ENCODE measurements around the gene RDH5. TPM values are rescaled to one million over a fixed set of nuclear protein-coding genes. Genes with fewer than 3 reads are reported as not detected.

RDH5 gene, protein sequence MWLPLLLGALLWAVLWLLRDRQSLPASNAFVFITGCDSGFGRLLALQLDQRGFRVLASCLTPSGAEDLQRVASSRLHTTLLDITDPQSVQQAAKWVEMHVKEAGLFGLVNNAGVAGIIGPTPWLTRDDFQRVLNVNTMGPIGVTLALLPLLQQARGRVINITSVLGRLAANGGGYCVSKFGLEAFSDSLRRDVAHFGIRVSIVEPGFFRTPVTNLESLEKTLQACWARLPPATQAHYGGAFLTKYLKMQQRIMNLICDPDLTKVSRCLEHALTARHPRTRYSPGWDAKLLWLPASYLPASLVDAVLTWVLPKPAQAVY
- total RNA-seq (2021; fragmentation: NEBNext Ultra II Directional; extraction: Animal tissue kit (Norgen Biotek cat#: 25700)) = 10 to 100 TPM in 2 of 6 experiments, 1 to 10 TPM in 4; 6.6 to 13.2 (median 7.8) TPM
- long read RNA-seq, transcript RDH5-201 (5 exons, 1,269 nt) = major isoform, 8 of 20 reads
- long read RNA-seq, transcript RDH5-204 (5 exons, 1,259 nt) = minor isoform, 6 of 20 reads
- long read RNA-seq, partial matches to known transcripts = 1 of 20 reads
- long read RNA-seq, other reads (novel, unspliced or antisense) = 0 of 20 reads

DNA sequence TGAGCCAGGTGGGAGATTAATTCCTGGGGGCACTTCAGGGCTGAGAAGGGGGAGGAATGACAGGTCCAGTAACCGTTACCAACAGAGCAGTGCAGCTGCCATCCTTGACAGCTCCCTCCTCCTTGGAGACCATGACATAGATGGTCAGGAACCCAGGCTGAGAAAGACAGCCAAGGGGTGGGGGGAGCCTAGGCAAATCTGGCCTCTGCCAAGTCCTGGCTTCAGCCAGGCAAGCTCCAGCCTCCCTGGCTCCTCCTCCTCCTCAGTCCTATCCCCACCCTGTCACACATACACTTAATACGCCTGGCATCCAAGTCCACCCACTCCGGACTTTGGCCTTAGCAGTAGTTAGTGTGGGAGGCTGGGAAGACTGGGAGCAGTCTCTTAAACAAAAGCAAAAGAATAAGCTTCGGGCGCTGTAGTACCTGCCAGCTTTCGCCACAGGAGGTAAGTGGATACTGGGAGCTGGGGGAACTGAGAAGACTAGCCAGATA lies at the start of gene RDH5:
Gene RDH5 (plus strand): TSS at position 323 of the 494 bp plus-strand sequence. CDS start 792 bp downstream, outside the sequence.
- Mint-ChIP-seq H3K9me3 (no peaks in the 10 kb centered on the region), H3K4me3 (peak within 1 kb of the TSS; percentile 60), H3K36me3 (ENCODE audit: low read depth) (peaks cover 18% of the 10 kb centered on the region), H3K27me3 (ENCODE audit: insufficient read depth) (peaks cover 21% of the 10 kb centered on the region), H3K4me1 (ENCODE audit: low read depth) (peaks cover 87% of the 10 kb centered on the region), H3K27ac (peak within 1 kb of the TSS; percentile 90)
- TF ChIP-seq, protein P1, sequence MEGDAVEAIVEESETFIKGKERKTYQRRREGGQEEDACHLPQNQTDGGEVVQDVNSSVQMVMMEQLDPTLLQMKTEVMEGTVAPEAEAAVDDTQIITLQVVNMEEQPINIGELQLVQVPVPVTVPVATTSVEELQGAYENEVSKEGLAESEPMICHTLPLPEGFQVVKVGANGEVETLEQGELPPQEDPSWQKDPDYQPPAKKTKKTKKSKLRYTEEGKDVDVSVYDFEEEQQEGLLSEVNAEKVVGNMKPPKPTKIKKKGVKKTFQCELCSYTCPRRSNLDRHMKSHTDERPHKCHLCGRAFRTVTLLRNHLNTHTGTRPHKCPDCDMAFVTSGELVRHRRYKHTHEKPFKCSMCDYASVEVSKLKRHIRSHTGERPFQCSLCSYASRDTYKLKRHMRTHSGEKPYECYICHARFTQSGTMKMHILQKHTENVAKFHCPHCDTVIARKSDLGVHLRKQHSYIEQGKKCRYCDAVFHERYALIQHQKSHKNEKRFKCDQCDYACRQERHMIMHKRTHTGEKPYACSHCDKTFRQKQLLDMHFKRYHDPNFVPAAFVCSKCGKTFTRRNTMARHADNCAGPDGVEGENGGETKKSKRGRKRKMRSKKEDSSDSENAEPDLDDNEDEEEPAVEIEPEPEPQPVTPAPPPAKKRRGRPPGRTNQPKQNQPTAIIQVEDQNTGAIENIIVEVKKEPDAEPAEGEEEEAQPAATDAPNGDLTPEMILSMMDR (IDR thresholded peaks at IDR 0.05) = no peak
- peak; percentile 72 for DNase-seq

DNA sequence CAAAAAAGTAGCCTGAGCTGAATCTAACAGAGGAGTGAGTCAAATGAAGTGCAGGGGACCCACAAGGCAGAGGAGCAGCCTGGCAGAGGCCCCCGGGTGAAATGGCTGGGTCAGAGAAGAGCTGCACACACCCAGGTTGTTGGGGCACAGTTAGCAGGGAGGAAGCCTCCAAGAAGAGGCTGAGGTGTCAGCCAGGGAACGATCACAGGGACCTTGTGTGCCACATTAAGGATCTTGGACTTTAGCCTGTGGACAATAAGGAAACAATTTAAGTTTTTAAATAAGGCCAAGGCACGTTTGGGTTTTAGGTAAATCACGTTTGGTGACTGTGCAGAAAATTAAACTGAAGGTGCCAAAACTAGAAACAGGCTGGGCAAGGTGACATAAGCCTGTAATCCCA lies 48.4 kb upstream of the RDH5 start:
- H3K4me1 Mint-ChIP-seq (ENCODE audit: low read depth) = no peaks in the 10 kb centered on the region
- H3K27me3 Mint-ChIP-seq (ENCODE audit: insufficient read depth) = peaks cover 19% of the 10 kb centered on the region
- H3K36me3 Mint-ChIP-seq (ENCODE audit: low read depth) = no peaks in the 10 kb centered on the region
- H3K27ac Mint-ChIP-seq = no peak overlapping the region
- TF ChIP-seq, protein P1 (IDR thresholded peaks at IDR 0.05) = no peak
- no peak for DNase-seq
- H3K4me3 Mint-ChIP-seq = no peak overlapping the region
- no peaks in the 10 kb centered on the region for H3K9me3 Mint-ChIP-seq

DNA sequence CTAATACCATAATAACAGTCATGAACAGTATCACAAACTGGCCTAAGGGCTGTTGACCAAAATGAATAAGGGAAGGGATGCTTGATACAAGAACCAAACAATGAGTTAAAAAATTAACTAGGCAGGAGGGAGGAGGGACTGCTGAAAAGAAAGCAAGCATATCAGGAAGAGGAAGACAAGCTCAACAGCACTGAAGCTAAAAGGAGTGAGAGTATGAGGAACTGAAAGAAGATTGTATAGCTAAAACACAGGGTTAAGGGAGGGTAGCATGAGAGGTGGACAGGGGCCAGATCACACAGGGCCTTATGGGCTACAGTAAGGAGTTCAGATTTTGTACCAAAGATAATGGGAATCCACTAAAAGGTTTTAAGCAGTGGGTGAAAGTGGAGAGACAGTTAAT lies 46.6 kb upstream of the RDH5 start:
- TF ChIP-seq, protein P1 (IDR thresholded peaks at IDR 0.05) = no peak
- H3K9me3 Mint-ChIP-seq = no peaks in the 10 kb centered on the region
- H3K4me3 Mint-ChIP-seq = no peak overlapping the region
- no peak for DNase-seq
- H3K4me1 Mint-ChIP-seq (ENCODE audit: low read depth) = no peaks in the 10 kb centered on the region
- H3K36me3 Mint-ChIP-seq (ENCODE audit: low read depth) = no peaks in the 10 kb centered on the region
- H3K27ac Mint-ChIP-seq = no peak overlapping the region
- H3K27me3 Mint-ChIP-seq (ENCODE audit: insufficient read depth) = peaks cover 17% of the 10 kb centered on the region

DNA sequence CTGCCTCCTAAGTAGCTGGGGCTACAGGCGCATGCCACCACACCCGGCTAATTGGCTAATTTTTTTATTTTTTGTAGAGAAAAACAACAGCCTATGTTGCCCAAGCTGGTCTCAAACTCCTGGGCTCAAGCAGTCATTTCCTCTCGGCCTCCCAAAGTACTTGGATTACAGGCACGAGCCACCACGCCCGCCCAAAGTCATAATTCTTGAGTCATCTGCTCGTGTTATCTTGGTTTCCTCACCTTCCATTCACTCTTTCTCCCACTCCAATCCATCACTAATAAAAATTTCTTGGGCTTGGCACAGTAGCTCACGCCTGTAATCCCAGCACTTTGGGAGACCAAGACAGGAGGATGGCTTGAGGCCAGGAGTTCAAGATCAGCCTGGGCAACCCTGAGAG lies 44.5 kb upstream of the RDH5 start:
- no peak for DNase-seq
- H3K4me1 Mint-ChIP-seq (ENCODE audit: low read depth) = no peaks in the 10 kb centered on the region
- H3K9me3 Mint-ChIP-seq = no peaks in the 10 kb centered on the region
- H3K4me3 Mint-ChIP-seq = no peak overlapping the region
- no peak overlapping the region for H3K27ac Mint-ChIP-seq
- H3K36me3 Mint-ChIP-seq (ENCODE audit: low read depth) = no peaks in the 10 kb centered on the region
- TF ChIP-seq, protein P1 (IDR thresholded peaks at IDR 0.05) = no peak
- H3K27me3 Mint-ChIP-seq (ENCODE audit: insufficient read depth) = peaks cover 20% of the 10 kb centered on the region

DNA sequence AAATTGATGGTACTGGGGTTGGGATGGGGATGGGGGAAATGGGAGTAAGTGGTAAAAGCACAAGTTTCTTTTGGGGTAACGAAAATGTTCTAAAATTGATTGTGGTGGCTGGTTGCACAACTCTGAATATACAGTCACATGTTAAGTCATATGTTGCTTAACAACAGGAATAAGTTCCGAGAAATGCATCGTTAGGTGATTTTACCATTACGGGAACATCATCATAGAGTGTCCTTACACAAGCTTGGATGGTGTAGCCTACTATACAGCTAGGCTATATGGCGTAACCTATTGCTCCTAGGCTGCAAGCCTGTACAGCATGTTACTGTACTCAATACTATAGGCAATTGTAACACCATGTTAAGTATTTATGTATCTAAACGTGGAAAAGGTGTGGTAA lies 43.5 kb upstream of the RDH5 start:
- Mint-ChIP-seq H3K27ac (no peak overlapping the region), H3K36me3 (ENCODE audit: low read depth) (no peaks in the 10 kb centered on the region)

More for the DNA sequence above, 43.5 kb upstream of the RDH5 start:
- DNase-seq = no peak
- Mint-ChIP-seq H3K4me3 (no peak overlapping the region), H3K9me3 (no peaks in the 10 kb centered on the region), H3K4me1 (ENCODE audit: low read depth) (peaks cover 9% of the 10 kb centered on the region), H3K27me3 (ENCODE audit: insufficient read depth) (peaks cover 20% of the 10 kb centered on the region)
- TF ChIP-seq, protein P1 (IDR thresholded peaks at IDR 0.05) = no peak

Measured in HFFc6 (cell line).